GM12878 (cell line): Measurements from ENCODE around the gene NPM1. TPM values are rescaled to one million over a fixed set of nuclear protein-coding genes. Genes with fewer than 3 reads are reported as not detected.

Experiments used
- ATAC-seq: fragments of 200-7000 bp; cut with Tn5 transposase; 3 replicates; pipeline ENCODE4 v1.9.1; 2020; ENCODE audit warnings: mild to moderate bottlenecking, moderate library complexity
- BruUV-seq: library from RNA; stranded (reverse); fragments of 400-500 nt; replicated peaks from 2 replicates; lab custom pipeline; 2021; lab: Mats Ljungman, UMichigan
- CTCF ChIA-PET: fragments of 300-600 bp; sonication (Branson Sonifier 250); formaldehyde crosslinking; extraction: SDS; loops from one replicate; lab custom pipeline; 2021; ENCODE audit warnings: inconsistent platforms; lab: Yijun Ruan, JAX
- POLR2A ChIA-PET: fragments of 350-600 bp; formaldehyde crosslinking; extraction: SDS; loops from one replicate; lab custom pipeline; 2021; ENCODE audit warnings: inconsistent platforms; lab: Charles Lee
- RAD21 ChIA-PET: fragments of 300-600 bp; sonication (Branson Sonifier 250); formaldehyde crosslinking; loops from one replicate; lab custom pipeline; 2023; ENCODE audit warnings: antibody characterized with exemption; ENCODE audit not compliant: unreplicated experiment; lab: Charles Lee
- SMC1A ChIA-PET: fragments of 300-600 bp; sonication (Branson Sonifier 250); formaldehyde crosslinking; loops from one replicate; lab custom pipeline; 2023; ENCODE audit not compliant: unreplicated experiment, uncharacterized antibody; lab: Charles Lee
- DNase-seq: peaks from one replicate; pipeline ENCODE4 v3.0.0-alpha.2; 2011; ENCODE audit warnings: low read depth, low spot score
- FAIRE-seq: peaks from 3 replicates; lab custom pipeline; 2011; peaks lifted over from hg19 to GRCh38; lab: Jason Lieb, UNC
- H2AFZ ChIP-seq: 2 replicates; pipeline ENCODE4 v1.6.0; 2011; ENCODE audit warnings: low read depth, low read length, control low read depth; ENCODE audit not compliant: control insufficient read depth
- H3K27ac ChIP-seq: 2 replicates; pipeline ENCODE4 v1.5.1; 2011; ENCODE audit warnings: control low read depth; ENCODE audit not compliant: control insufficient read depth, insufficient read depth
- H3K27me3 ChIP-seq, 2 experiments: replicated peaks in 1 of 2; 2 replicates each; pipeline versions ENCODE4 v1.6.0 to v1.6.1; 2011; ENCODE audit warnings: low read length in 1 of 2; ENCODE audit not compliant: control insufficient read depth in 2 of 2, insufficient read depth in 2 of 2
- H3K36me3 ChIP-seq, 2 experiments: 2 replicates each; pipeline ENCODE4 v1.5.1; 2011; ENCODE audit warnings: low read length in 1 of 2; ENCODE audit not compliant: control insufficient read depth in 2 of 2, insufficient read depth in 2 of 2
- H3K4me1 ChIP-seq: 2 replicates; pipeline ENCODE4 v1.6.1; 2011; ENCODE audit warnings: mild to moderate bottlenecking, low read length, moderate library complexity, mixed read lengths; ENCODE audit not compliant: control insufficient read depth, insufficient read depth
- H3K4me2 ChIP-seq: 2 replicates; pipeline ENCODE4 v1.6.0; 2011; ENCODE audit warnings: control low read depth; ENCODE audit not compliant: control insufficient read depth, insufficient read depth
- H3K4me3 ChIP-seq: fragments of 200-600 bp; sonication (generic); 2 replicates; pipeline ENCODE4 v1.5.1; 2016
- H3K79me2 ChIP-seq: 2 replicates; pipeline ENCODE4 v1.6.0; 2011; ENCODE audit warnings: low read length; ENCODE audit not compliant: control insufficient read depth, insufficient read depth
- H3K9ac ChIP-seq: 2 replicates; pipeline ENCODE4 v1.8.0; 2011; ENCODE audit warnings: low read length, control low read depth, mixed read lengths; ENCODE audit not compliant: control insufficient read depth, insufficient read depth
- H3K9me3 ChIP-seq: replicated peaks from 3 replicates; pipeline ENCODE4 v1.5.1; 2011; ENCODE audit warnings: mild to moderate bottlenecking, low read length; ENCODE audit not compliant: control insufficient read depth, insufficient read depth
- H4K20me1 ChIP-seq: 2 replicates; pipeline ENCODE4 v1.6.0; 2011; ENCODE audit not compliant: control insufficient read depth, insufficient read depth
- CUX1 ChIP-seq: IDR thresholded peaks from 2 replicates; pipeline ENCODE4 v1.6.1; 2012; ENCODE audit warnings: improper control_type of control experiment, low read depth, low read length; ENCODE audit not compliant: insufficient replicate concordance
- JUNB ChIP-seq: IDR thresholded peaks from 2 replicates; pipeline ENCODE4 v1.6.1; 2016; ENCODE audit warnings: antibody characterized with exemption, mild to moderate bottlenecking
- KAT2A ChIP-seq: conservative IDR thresholded peaks from 2 replicates; pipeline ENCODE4 v1.6.1; 2011; ENCODE audit warnings: low read depth, low read length; ENCODE audit not compliant: control insufficient read depth
- NFYB ChIP-seq: IDR thresholded peaks from 2 replicates; pipeline ENCODE4 v1.6.1; 2011; ENCODE audit warnings: low read depth, mild to moderate bottlenecking, low read length, improper control_type of control experiment, moderate library complexity; ENCODE audit not compliant: insufficient read depth
- NR2F1 ChIP-seq: fragments of 450-650 bp; conservative IDR thresholded peaks from 2 replicates; pipeline ENCODE4 v1.6.1; 2017; ENCODE audit warnings: mild to moderate bottlenecking
- SREBF1 ChIP-seq: IDR thresholded peaks from 2 replicates; pipeline ENCODE4 v1.6.1; 2012; ENCODE audit warnings: mild to moderate bottlenecking, low read length
- WRNIP1 ChIP-seq: IDR thresholded peaks from 2 replicates; pipeline ENCODE4 v1.6.1; 2011; ENCODE audit warnings: low read depth, low read length, improper control_type of control experiment, borderline replicate concordance
- WGBS: methylation state at CpG from one replicate; pipeline ENCODE4 v1.1.6; 2016; ENCODE audit warnings: low lambda C conversion rate; ENCODE audit not compliant: insufficient replicate concordance, insufficient coverage; ENCODE audit errors: missing lambda C conversion rate; 5-methylcytosine and 5-hydroxymethylcytosine counted together
- in situ Hi-C: fragments of 300-500 bp; cut with MboI; formaldehyde crosslinking; loops from 9 replicates; pipeline ENCODE4 v1.14.3; 2018; ENCODE audit warnings: mixed read lengths
- intact Hi-C: fragments of 100-400 bp; cut with micrococcal nuclease; formaldehyde crosslinking; loops from one replicate; pipeline ENCODE4 v1.14.2; 2022; ENCODE audit not compliant: unreplicated experiment
- polyA plus RNA-seq, 11 experiments: library from polyadenylated mRNA; depleted of rRNA in 4 of 11; unstranded in 6 of 11; stranded (reverse) in 5 of 11; fragments of >200 nt; fragmentation: Nextera tagmentation in 4 of 11; fragmentation: Illumina TruSeq in 1 of 11; extraction: Ambion mirVana in 4 of 11; extraction: Trizol in 1 of 11; gene quantifications; 1 replicate in 1 of 11; 2 replicates in 10 of 11; pipeline versions ENCODE4 v1.2.1 to v1.2.3, GENCODE V29; 2011 to 2016; ENCODE audit warnings: inconsistent platforms in 2 of 11, missing spikeins in 2 of 11, low read depth in 1 of 11
- total RNA-seq, 4 experiments: library from RNA; depleted of rRNA in 3 of 4; stranded (reverse); fragments of >200 nt in 3 of 4; fragmentation: Illumina TruSeq in 1 of 4; extraction: Trizol in 1 of 4; gene quantifications; 2 replicates each; pipeline versions ENCODE4 v1.2.1 to v1.2.3, GENCODE V29; 2013 to 2021

NPM1 gene
- total and polyA plus RNA-seq, 10 of the 15 experiments (the other 5 are each of a cell fraction or from before 2014, with no cell fraction given) = 1,843 to 5,466 (median 2,866) TPM

GRCh38 chr5:171434874-171435273, 47.2 kb downstream of the NPM1 start:
- RAD21 ChIA-PET = no interaction called here
- POLR2A ChIA-PET = interaction anchor here (0.6 kb wide), 1 partner anchor 87 kb away, joined by 3 read pairs; no protein-coding TSS in a partner anchor
- in situ Hi-C loops = no loop called here

More at GRCh38 chr5:171434874-171435273, 47.2 kb downstream of the NPM1 start:
- CTCF ChIA-PET = no interaction called here
- 29% methylated on average over 3 of the region's 4 CpGs for WGBS
- intact Hi-C loops = no loop called here
- Histone ChIP-seq H3K27me3 (no peaks in the 10 kb centered on the region; a peak in 1 of 4 replicates), H3K4me3 (no peak overlapping the region), H4K20me1 (no peaks in the 10 kb centered on the region), H3K36me3 (no peaks in the 10 kb centered on the region)
- no peak for ATAC-seq
- DNase-seq = no peak
- TF ChIP-seq NR2F1 (no peak), NFYB (no peak), CUX1 (no peak), SREBF1 (no peak), KAT2A (no peak), WRNIP1 (no peak), JUNB (no peak)
- TF ChIP-seq, all 136 proteins: peak for 0
- no peak overlapping the region for H3K9ac ChIP-seq
- no peaks in the 10 kb centered on the region for H3K9me3 ChIP-seq
- no peak overlapping the region for H3K27ac ChIP-seq
- BruUV-seq = no TSS peak
- H3K79me2 ChIP-seq = no peaks in the 10 kb centered on the region
- no peak overlapping the region for H3K4me2 ChIP-seq
- no peak overlapping the region for H2AFZ ChIP-seq
- FAIRE-seq = no peak
- H3K4me1 ChIP-seq = no peaks in the 10 kb centered on the region
- SMC1A ChIA-PET = no interaction called here
